HepG2 (cell line): ENCODE data around the gene C11orf24. TPM values are rescaled to one million over a fixed set of nuclear protein-coding genes. Genes with fewer than 3 reads are reported as not detected.

Experiments used
- CEBPG ChIP-seq: IDR thresholded peaks from 2 replicates; pipeline ENCODE4 v1.6.1; 2016
- FOXO1 ChIP-seq: sonication (generic); formaldehyde crosslinking; IDR thresholded peaks from 2 replicates; pipeline ENCODE4 v1.4.0; 2020; ENCODE audit warnings: missing genetic modification reagents
- KAT7 ChIP-seq: IDR thresholded peaks from 2 replicates; pipeline ENCODE4 v1.6.1; 2018; ENCODE audit warnings: borderline replicate concordance, missing compliant biosample characterization
- KDM4B ChIP-seq: sonication (generic); formaldehyde crosslinking; IDR thresholded peaks from 2 replicates; pipeline ENCODE4 v1.4.0; 2020; ENCODE audit warnings: missing genetic modification reagents
- POLR2A ChIP-seq, 2 experiments: IDR thresholded peaks; 2 replicates each; pipeline ENCODE4 v1.6.1; 2011; ENCODE audit warnings: low read depth in 2 of 2, low read length in 2 of 2, mild to moderate bottlenecking in 1 of 2, moderate library complexity in 1 of 2; ENCODE audit not compliant: insufficient read depth in 1 of 2
- POLR2AphosphoS2 ChIP-seq: IDR thresholded peaks from 2 replicates; pipeline ENCODE4 v1.6.1; 2011; ENCODE audit warnings: low read depth, low read length, improper control_type of control experiment
- PPARG ChIP-seq: conservative IDR thresholded peaks from 2 replicates; pipeline ENCODE4 v1.6.1; 2016; ENCODE audit warnings: missing biosample characterization, missing genetic modification reagents
- TRIM24 ChIP-seq: sonication (generic); formaldehyde crosslinking; IDR thresholded peaks from 2 replicates; pipeline ENCODE4 v1.8.0; 2022; ENCODE audit warnings: mild to moderate bottlenecking, missing genetic modification reagents
- ZKSCAN8 ChIP-seq: IDR thresholded peaks from 2 replicates; pipeline ENCODE4 v1.6.1; 2016; ENCODE audit warnings: borderline replicate concordance, missing genetic modification reagents, missing compliant biosample characterization
- ZNF12 ChIP-seq: sonication (generic); formaldehyde crosslinking; IDR thresholded peaks from 2 replicates; pipeline ENCODE4 v1.5.0; 2020; ENCODE audit warnings: missing genetic modification reagents
- ZNF256 ChIP-seq: sonication (generic); formaldehyde crosslinking; conservative IDR thresholded peaks from 2 replicates; pipeline ENCODE4 v1.4.0; 2020; ENCODE audit warnings: missing genetic modification reagents
- ZNF543 ChIP-seq: sonication (generic); formaldehyde crosslinking; IDR thresholded peaks from 2 replicates; pipeline ENCODE4 v1.4.0; 2020; ENCODE audit warnings: mild to moderate bottlenecking, missing genetic modification reagents
- ZNF619 ChIP-seq: sonication (generic); formaldehyde crosslinking; IDR thresholded peaks from 2 replicates; pipeline ENCODE4 v1.4.0; 2020; ENCODE audit warnings: mild to moderate bottlenecking, missing genetic modification reagents
- ZSCAN9 ChIP-seq: IDR thresholded peaks from 2 replicates; pipeline ENCODE4 v1.6.1; 2016; ENCODE audit warnings: borderline replicate concordance
- polyA plus RNA-seq, 8 experiments: library from polyadenylated mRNA; depleted of rRNA in 3 of 8; stranded (reverse) in 7 of 8; unstranded in 1 of 8; fragments of >200 nt; fragmentation: Illumina TruSeq in 4 of 8; extraction: Trizol in 4 of 8; gene quantifications; 2 replicates each; pipeline versions ENCODE4 v1.2.1 to v1.2.3, GENCODE V29; 2011 to 2016; ENCODE audit warnings: low read depth in 4 of 8, missing spikeins in 1 of 8, mixed read lengths in 1 of 8; ENCODE audit not compliant: insufficient read depth in 1 of 8
- total RNA-seq, 5 experiments: library from RNA; depleted of rRNA; stranded (reverse); fragments of >200 nt; fragmentation: Illumina TruSeq; extraction: Trizol; gene quantifications; 2 replicates each; pipeline ENCODE4 v1.2.3, GENCODE V29; 2016; ENCODE audit warnings: low read depth in 1 of 5
- TF ChIP-seq, protein P1 (sequence below): sonication (generic); formaldehyde crosslinking; conservative IDR thresholded peaks from 2 replicates; pipeline ENCODE4 v1.8.0; 2022; ENCODE audit warnings: low read depth, missing genetic modification reagents
- TF ChIP-seq, protein P2 (sequence below): IDR thresholded peaks from 2 replicates; pipeline ENCODE4 v1.6.1; 2016; ENCODE audit warnings: missing compliant biosample characterization, missing genetic modification reagents, borderline replicate concordance
- TF ChIP-seq, protein P3 (sequence below): sonication (generic); formaldehyde crosslinking; IDR thresholded peaks from 2 replicates; pipeline ENCODE4 v1.8.0; 2022; ENCODE audit warnings: mild to moderate bottlenecking, missing genetic modification reagents, moderate library complexity
- TF ChIP-seq, protein P4 (sequence below): sonication (generic); formaldehyde crosslinking; IDR thresholded peaks from 2 replicates; pipeline ENCODE4 v1.5.1; 2020; ENCODE audit warnings: mild to moderate bottlenecking, missing genetic modification reagents, moderate library complexity
- TF ChIP-seq, protein P5 (sequence below): sonication (generic); formaldehyde crosslinking; IDR thresholded peaks from 2 replicates; pipeline ENCODE4 v1.4.0; 2020; ENCODE audit warnings: missing genetic modification reagents, low read depth, mild to moderate bottlenecking, borderline replicate concordance
- TF ChIP-seq, protein P6 (sequence below): sonication (generic); formaldehyde crosslinking; IDR thresholded peaks from 2 replicates; pipeline ENCODE4 v1.8.1; 2023; ENCODE audit warnings: missing genetic modification reagents, inconsistent platforms, borderline replicate concordance

C11orf24 gene
- total and polyA plus RNA-seq, 2 of the 13 experiments (the other 11 are each of a cell fraction or from before 2014, with no cell fraction given), result 52.9 to 55.5 TPM

DNA sequence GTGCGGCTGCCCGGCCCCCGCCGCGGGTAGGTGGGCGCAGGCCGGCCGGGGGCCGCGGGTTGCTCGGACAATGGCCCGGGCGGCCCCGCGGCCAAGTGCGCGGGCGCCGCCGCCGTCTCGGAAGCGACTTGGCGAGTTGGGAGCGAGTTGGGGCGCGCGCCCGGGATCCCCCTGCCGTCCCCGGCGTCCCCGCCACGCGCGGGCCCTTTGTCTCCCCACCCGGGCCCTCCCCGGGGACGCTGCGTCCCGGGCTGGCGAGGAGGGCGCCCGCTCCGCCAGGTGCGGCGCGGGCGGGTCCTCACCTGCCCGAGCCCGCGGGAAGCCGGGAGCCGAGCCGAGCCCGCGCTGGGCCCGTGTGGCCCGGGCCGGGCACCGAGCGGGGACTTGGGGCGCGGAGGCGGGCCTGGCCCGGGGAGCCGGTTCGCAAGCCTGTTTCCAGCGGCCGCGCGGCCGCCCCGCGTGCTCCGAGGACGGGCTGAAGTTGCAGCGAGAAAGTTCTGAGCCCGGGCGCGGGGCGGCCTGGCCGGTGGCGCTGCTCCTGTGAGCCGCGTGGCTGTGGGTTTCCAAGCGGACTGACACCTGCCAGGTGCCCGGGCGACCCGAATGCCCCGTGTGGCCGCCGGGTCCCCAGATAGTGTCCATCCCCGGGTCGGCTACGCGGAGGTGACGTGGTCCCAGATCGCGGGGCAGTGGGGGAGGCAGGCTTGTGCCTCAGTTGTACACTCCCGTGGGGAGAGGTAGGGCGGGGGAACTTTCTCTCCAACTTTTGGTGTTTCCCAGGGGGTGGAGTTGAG is 41.2 kb upstream of the C11orf24 start (continued):
- TF ChIP-seq, protein P1, sequence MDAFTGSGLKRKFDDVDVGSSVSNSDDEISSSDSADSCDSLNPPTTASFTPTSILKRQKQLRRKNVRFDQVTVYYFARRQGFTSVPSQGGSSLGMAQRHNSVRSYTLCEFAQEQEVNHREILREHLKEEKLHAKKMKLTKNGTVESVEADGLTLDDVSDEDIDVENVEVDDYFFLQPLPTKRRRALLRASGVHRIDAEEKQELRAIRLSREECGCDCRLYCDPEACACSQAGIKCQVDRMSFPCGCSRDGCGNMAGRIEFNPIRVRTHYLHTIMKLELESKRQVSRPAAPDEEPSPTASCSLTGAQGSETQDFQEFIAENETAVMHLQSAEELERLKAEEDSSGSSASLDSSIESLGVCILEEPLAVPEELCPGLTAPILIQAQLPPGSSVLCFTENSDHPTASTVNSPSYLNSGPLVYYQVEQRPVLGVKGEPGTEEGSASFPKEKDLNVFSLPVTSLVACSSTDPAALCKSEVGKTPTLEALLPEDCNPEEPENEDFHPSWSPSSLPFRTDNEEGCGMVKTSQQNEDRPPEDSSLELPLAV (CRISPR knock-in tag), result 0 out of 2 replicates have a peak, but pooled peaks have one; percentile 31
- TF ChIP-seq KAT7, result 0 out of 2 replicates have a peak, but pooled peaks have one; percentile 43
- TF ChIP-seq, protein P2, sequence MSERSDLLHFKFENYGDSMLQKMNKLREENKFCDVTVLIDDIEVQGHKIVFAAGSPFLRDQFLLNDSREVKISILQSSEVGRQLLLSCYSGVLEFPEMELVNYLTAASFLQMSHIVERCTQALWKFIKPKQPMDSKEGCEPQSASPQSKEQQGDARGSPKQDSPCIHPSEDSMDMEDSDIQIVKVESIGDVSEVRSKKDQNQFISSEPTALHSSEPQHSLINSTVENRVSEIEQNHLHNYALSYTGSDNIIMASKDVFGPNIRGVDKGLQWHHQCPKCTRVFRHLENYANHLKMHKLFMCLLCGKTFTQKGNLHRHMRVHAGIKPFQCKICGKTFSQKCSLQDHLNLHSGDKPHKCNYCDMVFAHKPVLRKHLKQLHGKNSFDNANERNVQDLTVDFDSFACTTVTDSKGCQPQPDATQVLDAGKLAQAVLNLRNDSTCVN (CRISPR knock-in tag), result no peak
- no peak for TF ChIP-seq ZNF619
- no peak for TF ChIP-seq FOXO1
- no peak for TF ChIP-seq ZNF256 (CRISPR knock-in tag)
- TF ChIP-seq, protein P3, sequence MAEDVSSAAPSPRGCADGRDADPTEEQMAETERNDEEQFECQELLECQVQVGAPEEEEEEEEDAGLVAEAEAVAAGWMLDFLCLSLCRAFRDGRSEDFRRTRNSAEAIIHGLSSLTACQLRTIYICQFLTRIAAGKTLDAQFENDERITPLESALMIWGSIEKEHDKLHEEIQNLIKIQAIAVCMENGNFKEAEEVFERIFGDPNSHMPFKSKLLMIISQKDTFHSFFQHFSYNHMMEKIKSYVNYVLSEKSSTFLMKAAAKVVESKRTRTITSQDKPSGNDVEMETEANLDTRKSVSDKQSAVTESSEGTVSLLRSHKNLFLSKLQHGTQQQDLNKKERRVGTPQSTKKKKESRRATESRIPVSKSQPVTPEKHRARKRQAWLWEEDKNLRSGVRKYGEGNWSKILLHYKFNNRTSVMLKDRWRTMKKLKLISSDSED (CRISPR knock-in tag), result no peak
- TF ChIP-seq, protein P4, sequence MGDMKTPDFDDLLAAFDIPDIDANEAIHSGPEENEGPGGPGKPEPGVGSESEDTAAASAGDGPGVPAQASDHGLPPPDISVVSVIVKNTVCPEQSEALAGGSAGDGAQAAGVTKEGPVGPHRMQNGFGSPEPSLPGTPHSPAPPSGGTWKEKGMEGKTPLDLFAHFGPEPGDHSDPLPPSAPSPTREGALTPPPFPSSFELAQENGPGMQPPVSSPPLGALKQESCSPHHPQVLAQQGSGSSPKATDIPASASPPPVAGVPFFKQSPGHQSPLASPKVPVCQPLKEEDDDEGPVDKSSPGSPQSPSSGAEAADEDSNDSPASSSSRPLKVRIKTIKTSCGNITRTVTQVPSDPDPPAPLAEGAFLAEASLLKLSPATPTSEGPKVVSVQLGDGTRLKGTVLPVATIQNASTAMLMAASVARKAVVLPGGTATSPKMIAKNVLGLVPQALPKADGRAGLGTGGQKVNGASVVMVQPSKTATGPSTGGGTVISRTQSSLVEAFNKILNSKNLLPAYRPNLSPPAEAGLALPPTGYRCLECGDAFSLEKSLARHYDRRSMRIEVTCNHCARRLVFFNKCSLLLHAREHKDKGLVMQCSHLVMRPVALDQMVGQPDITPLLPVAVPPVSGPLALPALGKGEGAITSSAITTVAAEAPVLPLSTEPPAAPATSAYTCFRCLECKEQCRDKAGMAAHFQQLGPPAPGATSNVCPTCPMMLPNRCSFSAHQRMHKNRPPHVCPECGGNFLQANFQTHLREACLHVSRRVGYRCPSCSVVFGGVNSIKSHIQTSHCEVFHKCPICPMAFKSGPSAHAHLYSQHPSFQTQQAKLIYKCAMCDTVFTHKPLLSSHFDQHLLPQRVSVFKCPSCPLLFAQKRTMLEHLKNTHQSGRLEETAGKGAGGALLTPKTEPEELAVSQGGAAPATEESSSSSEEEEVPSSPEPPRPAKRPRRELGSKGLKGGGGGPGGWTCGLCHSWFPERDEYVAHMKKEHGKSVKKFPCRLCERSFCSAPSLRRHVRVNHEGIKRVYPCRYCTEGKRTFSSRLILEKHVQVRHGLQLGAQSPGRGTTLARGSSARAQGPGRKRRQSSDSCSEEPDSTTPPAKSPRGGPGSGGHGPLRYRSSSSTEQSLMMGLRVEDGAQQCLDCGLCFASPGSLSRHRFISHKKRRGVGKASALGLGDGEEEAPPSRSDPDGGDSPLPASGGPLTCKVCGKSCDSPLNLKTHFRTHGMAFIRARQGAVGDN (CRISPR knock-in tag), result peak; percentile 60; the same call in 1 of the 2 replicates
- TF ChIP-seq ZSCAN9 (CRISPR knock-in tag), result no peak
- TF ChIP-seq ZKSCAN8 (CRISPR knock-in tag), result no peak
- TF ChIP-seq, protein P5, sequence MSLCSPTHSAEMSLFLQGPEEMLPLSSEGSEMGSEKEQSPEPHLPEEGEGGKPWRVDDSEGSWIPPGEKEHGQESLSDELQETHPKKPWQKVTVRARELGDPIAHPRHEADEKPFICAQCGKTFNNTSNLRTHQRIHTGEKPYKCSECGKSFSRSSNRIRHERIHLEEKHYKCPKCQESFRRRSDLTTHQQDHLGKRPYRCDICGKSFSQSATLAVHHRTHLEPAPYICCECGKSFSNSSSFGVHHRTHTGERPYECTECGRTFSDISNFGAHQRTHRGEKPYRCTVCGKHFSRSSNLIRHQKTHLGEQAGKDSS, result no peak
- peak in 1 of 2 experiments; percentile 41; a peak in 2 of 4 replicates for TF ChIP-seq POLR2A (IDR thresholded peaks at IDR 0.05; ENCODE audit: insufficient read depth in 1 of 2, low read depth in 2 of 2, low read length in 2 of 2)
- no peak for TF ChIP-seq KDM4B
- TF ChIP-seq ZNF12 (CRISPR knock-in tag), result no peak
- no peak; the same call in 1 of the 2 replicates for TF ChIP-seq PPARG
- no peak for TF ChIP-seq CEBPG (CRISPR knock-in tag)
- TF ChIP-seq TRIM24 (CRISPR knock-in tag), result no peak
- TF ChIP-seq ZNF543 (CRISPR knock-in tag), result no peak
- TF ChIP-seq, protein P6, sequence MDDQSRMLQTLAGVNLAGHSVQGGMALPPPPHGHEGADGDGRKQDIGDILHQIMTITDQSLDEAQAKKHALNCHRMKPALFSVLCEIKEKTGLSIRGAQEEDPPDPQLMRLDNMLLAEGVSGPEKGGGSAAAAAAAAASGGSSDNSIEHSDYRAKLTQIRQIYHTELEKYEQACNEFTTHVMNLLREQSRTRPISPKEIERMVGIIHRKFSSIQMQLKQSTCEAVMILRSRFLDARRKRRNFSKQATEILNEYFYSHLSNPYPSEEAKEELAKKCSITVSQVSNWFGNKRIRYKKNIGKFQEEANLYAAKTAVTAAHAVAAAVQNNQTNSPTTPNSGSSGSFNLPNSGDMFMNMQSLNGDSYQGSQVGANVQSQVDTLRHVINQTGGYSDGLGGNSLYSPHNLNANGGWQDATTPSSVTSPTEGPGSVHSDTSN (CRISPR knock-in tag), result no peak
- no peak for TF ChIP-seq POLR2AphosphoS2
